ENCODE measurements around the gene CDYL2.

CDYL2 gene

GRCh38 chr16:80751167-80751566, 53.2 kb downstream of the CDYL2 start:
- 49 to 72% methylated on average over 2 of the region's 3 CpGs for WGBS, 2 experiments (ENCODE audit: insufficient coverage in 2 of 2)
- H3K4me3 ChIP-seq (ENCODE audit: extremely low read depth, insufficient read depth, low read length, poor library complexity, severe bottlenecking): no peak overlapping the region
- H3K9me3 ChIP-seq (ENCODE audit: control insufficient read depth, low read length): no peaks in the 10 kb centered on the region
- H3K36me3 ChIP-seq (ENCODE audit: control insufficient read depth, insufficient read depth, low read length): no peaks in the 10 kb centered on the region
- H3K4me1 ChIP-seq (ENCODE audit: control insufficient read depth, insufficient read depth, low read length, poor library complexity, severe bottlenecking): no peaks in the 10 kb centered on the region
- no peak overlapping the region for H3K27ac ChIP-seq (ENCODE audit: low read depth, low read length, severe bottlenecking)

DNA sequence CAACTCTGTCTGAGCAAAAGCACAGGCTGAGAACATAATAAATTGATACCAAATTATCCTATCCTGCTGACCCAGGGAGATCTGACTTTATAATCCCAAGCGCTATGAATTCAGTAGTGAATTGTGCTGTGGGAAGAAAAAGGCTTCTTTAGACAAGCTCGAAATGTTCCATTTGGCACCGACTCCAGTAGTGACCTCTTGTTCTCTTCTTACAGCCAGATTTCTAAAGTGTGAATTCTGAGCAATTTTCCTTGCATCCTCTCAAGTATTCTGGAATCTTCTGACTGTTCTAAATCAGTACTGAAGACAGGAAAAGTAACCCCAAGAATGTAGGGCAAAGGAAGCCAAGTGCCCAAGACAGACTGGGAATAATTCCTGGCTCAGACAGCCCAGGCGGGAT, 58.2 kb downstream of the CDYL2 start:
- Histone ChIP-seq H3K4me3 (ENCODE audit: extremely low read depth, insufficient read depth, low read length, poor library complexity, severe bottlenecking) (no peak overlapping the region), H3K27ac (ENCODE audit: low read depth, low read length, severe bottlenecking) (no peak overlapping the region), H3K36me3 (ENCODE audit: control insufficient read depth, insufficient read depth, low read length) (no peaks in the 10 kb centered on the region), H3K9me3 (ENCODE audit: control insufficient read depth, low read length) (no peaks in the 10 kb centered on the region), H3K4me1 (ENCODE audit: control insufficient read depth, insufficient read depth, low read length, poor library complexity, severe bottlenecking) (no peaks in the 10 kb centered on the region)
- WGBS, 2 experiments (ENCODE audit: insufficient coverage in 2 of 2): 80 to 96% methylated on average over 1 to 2 of the region's 4 CpGs

- WGBS, 2 experiments (ENCODE audit: insufficient coverage in 2 of 2): 79 to 91% methylated on average over 4 of the region's 4 CpGs
- H3K36me3 ChIP-seq (ENCODE audit: control insufficient read depth, insufficient read depth, low read length): no peaks in the 10 kb centered on the region
- H3K9me3 ChIP-seq (ENCODE audit: control insufficient read depth, low read length): no peaks in the 10 kb centered on the region
- no peak overlapping the region for H3K27ac ChIP-seq (ENCODE audit: low read depth, low read length, severe bottlenecking)
- no peak overlapping the region for H3K4me3 ChIP-seq (ENCODE audit: extremely low read depth, insufficient read depth, low read length, poor library complexity, severe bottlenecking)
- no peaks in the 10 kb centered on the region for H3K4me1 ChIP-seq (ENCODE audit: control insufficient read depth, insufficient read depth, low read length, poor library complexity, severe bottlenecking)
Measured at GRCh38 chr16:80744856-80745255, 59.5 kb downstream of the CDYL2 start.

DNA sequence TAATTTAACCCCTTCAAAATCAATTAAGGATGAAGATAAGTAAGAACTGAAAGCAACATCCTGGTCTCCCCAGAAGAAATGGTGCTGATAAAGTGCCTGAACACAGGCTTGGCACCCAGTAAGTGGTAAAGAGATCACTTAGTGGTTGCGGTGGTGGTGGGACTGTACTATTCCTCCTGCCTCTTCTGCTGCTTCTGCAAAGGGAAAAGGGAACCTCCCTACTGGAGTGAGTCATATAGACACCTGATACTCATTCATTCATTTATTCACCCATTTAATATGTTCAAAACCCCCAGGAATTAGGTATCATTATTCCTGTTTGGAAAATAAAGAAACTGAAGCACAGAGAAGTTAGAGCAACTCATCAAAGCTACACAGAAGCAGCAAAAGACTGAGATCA, 60.6 kb downstream of the CDYL2 start:
- no peaks in the 10 kb centered on the region for H3K36me3 ChIP-seq (ENCODE audit: control insufficient read depth, insufficient read depth, low read length)
- WGBS, 2 experiments (ENCODE audit: insufficient coverage in 2 of 2): no CpG with 5 or more reads among the region's 1 CpG
- H3K4me1 ChIP-seq (ENCODE audit: control insufficient read depth, insufficient read depth, low read length, poor library complexity, severe bottlenecking): no peaks in the 10 kb centered on the region

GRCh38 chr16:80743273-80743672, 61.1 kb downstream of the CDYL2 start:
- H3K27ac ChIP-seq (ENCODE audit: low read depth, low read length, severe bottlenecking): no peak overlapping the region
- H3K4me3 ChIP-seq (ENCODE audit: extremely low read depth, insufficient read depth, low read length, poor library complexity, severe bottlenecking): no peak overlapping the region
- no peaks in the 10 kb centered on the region for H3K36me3 ChIP-seq (ENCODE audit: control insufficient read depth, insufficient read depth, low read length)
- H3K4me1 ChIP-seq (ENCODE audit: control insufficient read depth, insufficient read depth, low read length, poor library complexity, severe bottlenecking): no peaks in the 10 kb centered on the region
- H3K9me3 ChIP-seq (ENCODE audit: control insufficient read depth, low read length): no peaks in the 10 kb centered on the region
- 100% methylated on average over 1 of the region's 3 CpGs for WGBS, 2 experiments (ENCODE audit: insufficient coverage in 2 of 2)

More for the DNA sequence above, 60.6 kb downstream of the CDYL2 start:
- Histone ChIP-seq H3K27ac (ENCODE audit: low read depth, low read length, severe bottlenecking) (no peak overlapping the region), H3K9me3 (ENCODE audit: control insufficient read depth, low read length) (no peaks in the 10 kb centered on the region), H3K4me3 (ENCODE audit: extremely low read depth, insufficient read depth, low read length, poor library complexity, severe bottlenecking) (no peak overlapping the region)

DNA sequence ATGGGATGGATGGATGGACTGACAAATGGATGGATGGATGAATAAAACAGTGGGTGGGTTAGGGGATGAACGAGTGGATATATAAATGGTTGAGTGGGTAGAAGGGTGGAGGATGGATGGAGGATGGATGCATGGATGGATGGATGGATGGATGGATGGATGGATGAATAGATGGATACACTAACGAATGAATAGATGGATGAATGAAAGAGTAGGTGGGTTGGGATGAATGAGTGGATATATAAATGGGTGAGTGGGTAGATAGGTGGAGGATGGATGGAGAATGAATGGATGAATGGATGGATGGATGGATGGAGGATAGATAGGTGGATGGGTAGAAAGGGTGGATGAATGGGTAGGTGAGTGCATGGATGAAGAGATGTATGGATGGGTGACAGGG, 62.1 kb downstream of the CDYL2 start:
- H3K36me3 ChIP-seq (ENCODE audit: control insufficient read depth, insufficient read depth, low read length): no peaks in the 10 kb centered on the region
- no peaks in the 10 kb centered on the region for H3K9me3 ChIP-seq (ENCODE audit: control insufficient read depth, low read length)
- H3K4me3 ChIP-seq (ENCODE audit: extremely low read depth, insufficient read depth, low read length, poor library complexity, severe bottlenecking): no peak overlapping the region
- WGBS, 2 experiments (ENCODE audit: insufficient coverage in 2 of 2): 79 to 97% methylated on average over 2 of the region's 2 CpGs
- H3K4me1 ChIP-seq (ENCODE audit: control insufficient read depth, insufficient read depth, low read length, poor library complexity, severe bottlenecking): no peaks in the 10 kb centered on the region
- no peak overlapping the region for H3K27ac ChIP-seq (ENCODE audit: low read depth, low read length, severe bottlenecking)

DNA sequence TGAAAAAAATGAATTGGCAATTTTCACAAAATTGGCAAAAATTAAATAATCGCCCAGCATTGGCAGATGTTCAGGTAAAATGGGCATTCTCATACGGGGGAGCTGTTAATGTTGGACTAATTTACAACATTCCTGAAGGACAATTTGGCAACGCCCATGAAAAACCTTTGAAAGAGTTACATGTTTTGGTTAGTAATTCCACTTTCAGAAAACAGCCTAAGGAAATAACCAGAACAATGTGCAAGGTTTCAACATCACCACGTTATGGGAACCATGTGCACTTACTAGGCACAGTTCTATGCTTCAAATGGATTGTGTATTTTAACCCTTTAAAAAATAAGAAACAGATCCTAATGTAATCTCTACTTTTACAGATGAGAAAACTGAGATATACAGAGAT, 62.7 kb downstream of the CDYL2 start:
- H3K4me1 ChIP-seq (ENCODE audit: control insufficient read depth, insufficient read depth, low read length, poor library complexity, severe bottlenecking): no peaks in the 10 kb centered on the region
- no peak overlapping the region for H3K27ac ChIP-seq (ENCODE audit: low read depth, low read length, severe bottlenecking)
- H3K4me3 ChIP-seq (ENCODE audit: extremely low read depth, insufficient read depth, low read length, poor library complexity, severe bottlenecking): no peak overlapping the region
- 83 to 100% methylated on average over 1 to 3 of the region's 4 CpGs for WGBS, 2 experiments (ENCODE audit: insufficient coverage in 2 of 2)
- no peaks in the 10 kb centered on the region for H3K9me3 ChIP-seq (ENCODE audit: control insufficient read depth, low read length)
- no peaks in the 10 kb centered on the region for H3K36me3 ChIP-seq (ENCODE audit: control insufficient read depth, insufficient read depth, low read length)

GRCh38 chr16:80739523-80739922, 64.9 kb downstream of the CDYL2 start:
- no peak overlapping the region for H3K4me3 ChIP-seq (ENCODE audit: extremely low read depth, insufficient read depth, low read length, poor library complexity, severe bottlenecking)
- H3K27ac ChIP-seq (ENCODE audit: low read depth, low read length, severe bottlenecking): no peak overlapping the region
- WGBS, 2 experiments (ENCODE audit: insufficient coverage in 2 of 2): 94 to 97% methylated on average over 4 of the region's 6 CpGs
- H3K9me3 ChIP-seq (ENCODE audit: control insufficient read depth, low read length): no peaks in the 10 kb centered on the region
- H3K4me1 ChIP-seq (ENCODE audit: control insufficient read depth, insufficient read depth, low read length, poor library complexity, severe bottlenecking): no peaks in the 10 kb centered on the region
- H3K36me3 ChIP-seq (ENCODE audit: control insufficient read depth, insufficient read depth, low read length): no peaks in the 10 kb centered on the region

DNA sequence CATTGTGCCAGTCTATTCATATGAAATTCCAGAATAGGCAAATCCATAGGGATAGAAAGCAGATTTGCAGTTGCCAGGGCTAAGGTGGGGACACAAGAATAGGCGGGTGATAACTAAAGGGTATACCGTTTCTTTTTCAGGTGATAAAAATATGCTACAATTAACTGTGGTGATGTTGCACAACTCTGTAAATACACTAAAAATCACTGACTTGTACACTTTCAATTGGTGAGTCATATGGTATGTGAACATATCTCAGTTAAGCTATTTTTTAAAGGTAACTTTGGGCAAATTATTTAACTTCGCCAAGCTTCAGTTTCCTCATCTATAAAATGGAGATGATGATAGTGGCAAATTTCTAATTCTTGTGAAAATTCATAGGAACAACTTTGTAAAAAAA, 65.9 kb downstream of the CDYL2 start:
- WGBS, 2 experiments (ENCODE audit: insufficient coverage in 2 of 2): no CpG with 5 or more reads among the region's 3 CpGs
- H3K36me3 ChIP-seq (ENCODE audit: control insufficient read depth, insufficient read depth, low read length): no peaks in the 10 kb centered on the region
- H3K4me1 ChIP-seq (ENCODE audit: control insufficient read depth, insufficient read depth, low read length, poor library complexity, severe bottlenecking): no peaks in the 10 kb centered on the region
- H3K27ac ChIP-seq (ENCODE audit: low read depth, low read length, severe bottlenecking): no peak overlapping the region
- no peaks in the 10 kb centered on the region for H3K9me3 ChIP-seq (ENCODE audit: control insufficient read depth, low read length)
- no peak overlapping the region for H3K4me3 ChIP-seq (ENCODE audit: extremely low read depth, insufficient read depth, low read length, poor library complexity, severe bottlenecking)

DNA sequence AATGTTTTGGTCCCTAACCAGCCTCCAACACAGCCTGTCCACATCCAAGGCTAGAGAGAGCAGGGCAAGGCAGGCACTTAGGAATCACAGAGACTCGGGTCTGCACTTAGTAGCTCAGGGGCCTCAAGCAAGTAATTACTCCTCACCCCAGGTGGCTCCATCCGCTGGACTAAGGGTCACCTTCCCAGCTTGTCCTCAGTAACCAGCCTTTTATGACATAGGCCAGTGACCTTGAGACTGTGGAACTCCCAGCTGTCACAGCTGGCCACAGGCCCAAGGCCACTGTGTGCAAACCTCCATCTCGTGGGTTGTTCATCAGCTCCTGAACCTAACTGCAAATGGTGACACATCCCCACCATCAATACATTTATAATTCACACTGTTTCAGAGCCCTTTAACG, 68.6 kb downstream of the CDYL2 start:
- no peak overlapping the region for H3K27ac ChIP-seq (ENCODE audit: low read depth, low read length, severe bottlenecking)
- H3K4me3 ChIP-seq (ENCODE audit: extremely low read depth, insufficient read depth, low read length, poor library complexity, severe bottlenecking): no peak overlapping the region
- H3K36me3 ChIP-seq (ENCODE audit: control insufficient read depth, insufficient read depth, low read length): no peaks in the 10 kb centered on the region
- no peaks in the 10 kb centered on the region for H3K4me1 ChIP-seq (ENCODE audit: control insufficient read depth, insufficient read depth, low read length, poor library complexity, severe bottlenecking)
- no peaks in the 10 kb centered on the region for H3K9me3 ChIP-seq (ENCODE audit: control insufficient read depth, low read length)
- WGBS, 2 experiments (ENCODE audit: insufficient coverage in 2 of 2): 80 to 84% methylated on average over 4 of the region's 4 CpGs

GRCh38 chr16:80733407-80733806, 71.0 kb downstream of the CDYL2 start:
- Histone ChIP-seq H3K27ac (ENCODE audit: low read depth, low read length, severe bottlenecking) (no peak overlapping the region), H3K36me3 (ENCODE audit: control insufficient read depth, insufficient read depth, low read length) (no peaks in the 10 kb centered on the region), H3K9me3 (ENCODE audit: control insufficient read depth, low read length) (no peaks in the 10 kb centered on the region), H3K4me1 (ENCODE audit: control insufficient read depth, insufficient read depth, low read length, poor library complexity, severe bottlenecking) (no peaks in the 10 kb centered on the region), H3K4me3 (ENCODE audit: extremely low read depth, insufficient read depth, low read length, poor library complexity, severe bottlenecking) (no peak overlapping the region)
- 83 to 86% methylated on average over 1 of the region's 2 CpGs for WGBS, 2 experiments (ENCODE audit: insufficient coverage in 2 of 2)
